HEK293 (cell line): ENCODE data around the gene PSG4.
"Not testable (repeated sequence)": the region's sequence is repeated elsewhere in the genome, so short reads cannot be mapped to it uniquely, and the experiment has no call there.

ENCODE experiments used
- CTCF ChIA-PET: fragments of 350-600 bp; formaldehyde crosslinking; extraction: SDS; loops from one replicate; lab custom pipeline; 2021; ENCODE audit warnings: antibody characterized with exemption; lab: Yijun Ruan, JAX
- POLR2A ChIA-PET: fragments of 300-600 bp; formaldehyde crosslinking; extraction: SDS; loops from one replicate; lab custom pipeline; 2020; ENCODE audit warnings: antibody characterized with exemption, inconsistent platforms; lab: Yijun Ruan, JAX
- H3K27ac ChIP-seq: fragments of 200-500 bp; sonication (Bioruptor generic); 2 replicates; pipeline ENCODE4 v1.5.1; 2014; ENCODE audit warnings: low read depth, low read length, control low read depth, inconsistent platforms; ENCODE audit errors: extremely low read depth
- H3K36me3 ChIP-seq, 2 experiments: fragments of 200-500 bp in 1 of 2; sonication (Bioruptor generic) in 1 of 2; 1 replicate in 1 of 2; 2 replicates in 1 of 2; pipeline ENCODE4 v1.5.1; 2014 to 2017; ENCODE audit warnings: inconsistent platforms in 2 of 2, low read length in 2 of 2; ENCODE audit not compliant: control insufficient read depth in 2 of 2, insufficient read depth in 1 of 2
- H3K4me1 ChIP-seq: fragments of 200-500 bp; sonication (Bioruptor generic); 2 replicates; pipeline ENCODE4 v1.5.1; 2014; ENCODE audit warnings: mild to moderate bottlenecking, low read length, inconsistent platforms; ENCODE audit not compliant: control insufficient read depth, insufficient read depth
- H3K4me3 ChIP-seq: 2 replicates; pipeline ENCODE4 v1.5.1; 2011; ENCODE audit warnings: low read depth, mild to moderate bottlenecking, control low read depth, low read length, moderate library complexity
- H3K9me3 ChIP-seq: fragments of 200-500 bp; sonication (Bioruptor generic); 2 replicates; pipeline ENCODE4 v1.5.1; 2014; ENCODE audit warnings: low read depth, low read length, inconsistent platforms; ENCODE audit not compliant: control insufficient read depth, insufficient read depth
- CTCF ChIP-seq: fragments of 450-650 bp; formaldehyde crosslinking; IDR thresholded peaks from 2 replicates; pipeline ENCODE4 v1.5.1; 2016; ENCODE audit warnings: missing biosample characterization, missing genetic modification characterization
- GLIS1 ChIP-seq: fragments of 450-650 bp; formaldehyde crosslinking; IDR thresholded peaks from 2 replicates; pipeline ENCODE4 v1.5.1; 2016; ENCODE audit warnings: missing biosample characterization, missing genetic modification characterization
- GLIS2 ChIP-seq: fragments of 450-650 bp; formaldehyde crosslinking; IDR thresholded peaks from 2 replicates; pipeline ENCODE4 v1.5.1; 2016; ENCODE audit warnings: missing biosample characterization, missing genetic modification characterization
- HIC1 ChIP-seq: fragments of 450-650 bp; formaldehyde crosslinking; IDR thresholded peaks from 2 replicates; pipeline ENCODE4 v1.5.1; 2016; ENCODE audit warnings: missing biosample characterization, missing genetic modification characterization
- HOXC10 ChIP-seq: sonication (generic); formaldehyde crosslinking; IDR thresholded peaks from 2 replicates; pipeline ENCODE4 v1.8.1; 2023; ENCODE audit warnings: mild to moderate bottlenecking, missing genetic modification reagents
- IKZF3 ChIP-seq: fragments of 450-650 bp; IDR thresholded peaks from 2 replicates; pipeline ENCODE4 v1.5.0; 2018; ENCODE audit warnings: missing biosample characterization, mild to moderate bottlenecking, missing genetic modification characterization, moderate library complexity
- PRDM10 ChIP-seq: fragments of 450-650 bp; formaldehyde crosslinking; IDR thresholded peaks from 2 replicates; pipeline ENCODE4 v1.5.1; 2016; ENCODE audit warnings: missing biosample characterization, missing genetic modification characterization
- SP7 ChIP-seq: fragments of 450-650 bp; formaldehyde crosslinking; IDR thresholded peaks from 2 replicates; pipeline ENCODE4 v1.5.1; 2016; ENCODE audit warnings: missing biosample characterization, missing genetic modification characterization
- TRIM28 ChIP-seq: IDR thresholded peaks from 2 replicates; pipeline ENCODE4 v1.6.1; 2011; ENCODE audit warnings: low read length, control low read depth, borderline replicate concordance
- ZBTB17 ChIP-seq: fragments of 450-650 bp; formaldehyde crosslinking; IDR thresholded peaks from 2 replicates; pipeline ENCODE4 v1.5.1; 2016; ENCODE audit warnings: missing biosample characterization, missing genetic modification characterization
- ZBTB21 ChIP-seq: fragments of 450-650 bp; formaldehyde crosslinking; IDR thresholded peaks from 2 replicates; pipeline ENCODE4 v1.5.1; 2017; ENCODE audit warnings: missing biosample characterization, missing genetic modification characterization
- ZBTB48 ChIP-seq: fragments of 450-650 bp; formaldehyde crosslinking; IDR thresholded peaks from 2 replicates; pipeline ENCODE4 v1.5.1; 2016; ENCODE audit warnings: missing biosample characterization, missing genetic modification characterization
- ZEB2 ChIP-seq: fragments of 450-650 bp; formaldehyde crosslinking; IDR thresholded peaks from 2 replicates; pipeline ENCODE4 v1.5.1; 2016; ENCODE audit warnings: missing biosample characterization, missing genetic modification characterization
- ZFP37 ChIP-seq: fragments of 450-650 bp; formaldehyde crosslinking; IDR thresholded peaks from 2 replicates; pipeline ENCODE4 v1.5.1; 2016; ENCODE audit warnings: missing biosample characterization, missing genetic modification characterization
- ZNF10 ChIP-seq: fragments of 450-650 bp; formaldehyde crosslinking; IDR thresholded peaks from 2 replicates; pipeline ENCODE4 v1.5.1; 2017; ENCODE audit warnings: missing biosample characterization, missing genetic modification characterization
- ZNF2 ChIP-seq: fragments of 450-650 bp; formaldehyde crosslinking; IDR thresholded peaks from 2 replicates; pipeline ENCODE4 v1.5.1; 2016; ENCODE audit warnings: missing biosample characterization, missing genetic modification characterization
- ZNF335 ChIP-seq: fragments of 450-650 bp; formaldehyde crosslinking; conservative IDR thresholded peaks from 2 replicates; pipeline ENCODE4 v1.5.1; 2016; ENCODE audit warnings: missing biosample characterization, missing genetic modification characterization
- ZNF391 ChIP-seq: fragments of 450-650 bp; formaldehyde crosslinking; IDR thresholded peaks from 2 replicates; pipeline ENCODE4 v1.5.1; 2016; ENCODE audit warnings: low read depth, missing biosample characterization, missing genetic modification characterization, borderline replicate concordance
- ZNF501 ChIP-seq: fragments of 450-650 bp; formaldehyde crosslinking; IDR thresholded peaks from 2 replicates; pipeline ENCODE4 v1.5.1; 2016; ENCODE audit warnings: missing biosample characterization, missing genetic modification characterization
- ZNF530 ChIP-seq: fragments of 450-650 bp; formaldehyde crosslinking; IDR thresholded peaks from 2 replicates; pipeline ENCODE4 v1.5.1; 2016; ENCODE audit warnings: low read depth, missing biosample characterization, missing genetic modification characterization
- ZNF654 ChIP-seq: fragments of 450-650 bp; formaldehyde crosslinking; IDR thresholded peaks from 2 replicates; pipeline ENCODE4 v1.5.1; 2016; ENCODE audit warnings: low read depth, missing biosample characterization, missing genetic modification characterization
- ZNF660 ChIP-seq: fragments of 450-650 bp; IDR thresholded peaks from 2 replicates; pipeline ENCODE4 v1.5.1; 2018; ENCODE audit warnings: missing biosample characterization, mild to moderate bottlenecking, missing genetic modification characterization
- ZSCAN30 ChIP-seq: fragments of 450-650 bp; IDR thresholded peaks from 2 replicates; pipeline ENCODE4 v1.5.1; 2018; ENCODE audit warnings: missing biosample characterization, mild to moderate bottlenecking, missing genetic modification characterization, moderate library complexity
- TF ChIP-seq, protein P1 (sequence below): fragments of 450-650 bp; formaldehyde crosslinking; IDR thresholded peaks from 2 replicates; pipeline ENCODE4 v1.5.1; 2017; ENCODE audit warnings: missing biosample characterization, missing genetic modification characterization
- TF ChIP-seq, protein P2 (sequence below): fragments of 450-650 bp; formaldehyde crosslinking; IDR thresholded peaks from 2 replicates; pipeline ENCODE4 v1.5.1; 2016; ENCODE audit warnings: missing biosample characterization, missing genetic modification characterization, low read depth

Gene PSG4

GRCh38 chr19:43207991-43208390, 2.6 kb upstream of the PSG4 start:
- H3K27ac ChIP-seq, result no peak overlapping the region
- H3K4me3 ChIP-seq, result no peak overlapping the region
- CTCF ChIA-PET, result interaction anchor here (0.6 to 9.1 kb wide), 23 partner anchors 8 to 829 kb away, joined by 3 to 117 read pairs (median 9); partner anchors contain the start of gene PSG2
- POLR2A ChIA-PET, result no interaction called here
- no peaks in the 10 kb centered on the region for H3K9me3 ChIP-seq
- no peaks in the 10 kb centered on the region for H3K4me1 ChIP-seq
- no peak for TF ChIP-seq ZNF530 (tag by site-specific recombination)
- TF ChIP-seq HOXC10 (CRISPR knock-in tag), result no peak
- 0 out of 2 replicates have a peak, but pooled peaks have one; percentile 16 for TF ChIP-seq TRIM28
- H3K36me3 ChIP-seq, result no peaks in the 10 kb centered on the region

DNA sequence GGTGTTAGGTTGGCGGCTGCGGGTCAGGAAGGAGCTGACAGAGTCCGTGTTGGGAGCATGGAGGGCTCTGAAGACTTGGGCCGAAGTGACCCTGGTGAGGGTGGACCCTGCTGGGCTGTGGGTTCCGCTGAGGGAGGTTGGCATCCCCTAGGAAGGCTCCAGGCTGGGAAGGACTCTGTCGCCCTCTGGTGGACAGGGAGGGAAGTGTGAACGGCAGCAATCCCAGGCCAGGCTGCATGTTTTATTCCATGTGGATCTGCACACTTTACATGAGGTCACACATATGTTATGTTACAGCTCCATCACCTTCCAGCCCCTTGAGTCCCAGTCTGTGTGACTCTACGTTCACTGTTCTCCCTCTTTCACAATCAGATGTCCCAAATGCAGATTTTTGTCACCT, 1.7 kb upstream of the PSG4 start:
- not testable (repeated sequence) for H3K4me1 ChIP-seq, H3K9me3 ChIP-seq, H3K27ac ChIP-seq, H3K4me3 ChIP-seq, H3K36me3 ChIP-seq
- ChIA-PET POLR2A (interaction anchor here (0.6 to 2.5 kb wide), 2 partner anchors 15 to 62 kb away, joined by 4 to 13 read pairs; partner anchors contain the start of gene PSG9), CTCF (interaction anchor here (0.6 to 9.1 kb wide), 40 partner anchors 9 to 1027 kb away, joined by 3 to 117 read pairs (median 5); partner anchors contain the start of genes PSG2 and PSG9)
- TF ChIP-seq HIC1 (tag by site-specific recombination) (peak; percentile 71), ZNF391 (tag by site-specific recombination) (0 out of 2 replicates have a peak, but pooled peaks have one; percentile 39), ZEB2 (tag by site-specific recombination) (peak; percentile 24; the same call in 1 of the 2 replicates), ZNF10 (tag by site-specific recombination) (0 out of 2 replicates have a peak, but pooled peaks have one; percentile 28), ZNF654 (tag by site-specific recombination) (peak; percentile 85), ZNF335 (tag by site-specific recombination) (0 out of 2 replicates have a peak, but pooled peaks have one; percentile 28), SP7 (peak; percentile 31; the same call in 1 of the 2 replicates), ZBTB48 (peak; percentile 83), CTCF (peak; percentile 99), IKZF3 (peak; percentile 61), GLIS2 (tag by site-specific recombination) (peak; percentile 83; the same call in 1 of the 2 replicates), ZFP37 (tag by site-specific recombination) (peak; percentile 69), ZNF2 (tag by site-specific recombination) (0 out of 2 replicates have a peak, but pooled peaks have one; percentile 32), ZNF501 (tag by site-specific recombination) (peak; percentile 71; the same call in 1 of the 2 replicates), PRDM10 (peak; percentile 30; the same call in 1 of the 2 replicates), ZBTB17 (peak; percentile 81), ZNF660 (peak; percentile 20; the same call in 1 of the 2 replicates), GLIS1 (tag by site-specific recombination) (peak; percentile 76), ZSCAN30 (tag by site-specific recombination) (peak; percentile 94), ZBTB21 (tag by site-specific recombination) (peak; percentile 62; the same call in 1 of the 2 replicates)
- TF ChIP-seq, protein P1, sequence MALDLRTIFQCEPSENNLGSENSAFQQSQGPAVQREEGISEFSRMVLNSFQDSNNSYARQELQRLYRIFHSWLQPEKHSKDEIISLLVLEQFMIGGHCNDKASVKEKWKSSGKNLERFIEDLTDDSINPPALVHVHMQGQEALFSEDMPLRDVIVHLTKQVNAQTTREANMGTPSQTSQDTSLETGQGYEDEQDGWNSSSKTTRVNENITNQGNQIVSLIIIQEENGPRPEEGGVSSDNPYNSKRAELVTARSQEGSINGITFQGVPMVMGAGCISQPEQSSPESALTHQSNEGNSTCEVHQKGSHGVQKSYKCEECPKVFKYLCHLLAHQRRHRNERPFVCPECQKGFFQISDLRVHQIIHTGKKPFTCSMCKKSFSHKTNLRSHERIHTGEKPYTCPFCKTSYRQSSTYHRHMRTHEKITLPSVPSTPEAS (tag by site-specific recombination), result peak; percentile 41
- TF ChIP-seq, protein P2, sequence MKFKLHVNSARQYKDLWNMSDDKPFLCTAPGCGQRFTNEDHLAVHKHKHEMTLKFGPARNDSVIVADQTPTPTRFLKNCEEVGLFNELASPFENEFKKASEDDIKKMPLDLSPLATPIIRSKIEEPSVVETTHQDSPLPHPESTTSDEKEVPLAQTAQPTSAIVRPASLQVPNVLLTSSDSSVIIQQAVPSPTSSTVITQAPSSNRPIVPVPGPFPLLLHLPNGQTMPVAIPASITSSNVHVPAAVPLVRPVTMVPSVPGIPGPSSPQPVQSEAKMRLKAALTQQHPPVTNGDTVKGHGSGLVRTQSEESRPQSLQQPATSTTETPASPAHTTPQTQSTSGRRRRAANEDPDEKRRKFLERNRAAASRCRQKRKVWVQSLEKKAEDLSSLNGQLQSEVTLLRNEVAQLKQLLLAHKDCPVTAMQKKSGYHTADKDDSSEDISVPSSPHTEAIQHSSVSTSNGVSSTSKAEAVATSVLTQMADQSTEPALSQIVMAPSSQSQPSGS (tag by site-specific recombination), result 0 out of 2 replicates have a peak, but pooled peaks have one; percentile 17
